ENCODE data around the gene NGRN. TPM values are rescaled to one million over a fixed set of nuclear protein-coding genes. Genes with fewer than 3 reads are reported as not detected.

NGRN gene
- total RNA-seq, 1 donor from 2014 or later: 34.1 TPM

- TF ChIP-seq CTCF (IDR thresholded peaks at IDR 0.05): no peak
- no peak overlapping the region for H3K27ac Mint-ChIP-seq
- ATAC-seq (ENCODE audit: low read depth) (no peak), DNase-seq (no peak)
- peaks cover 17% of the 10 kb centered on the region for H3K4me1 Mint-ChIP-seq
- intact Hi-C loops (cut with micrococcal nuclease): no loop called here
- no peaks in the 10 kb centered on the region for H3K36me3 Mint-ChIP-seq (ENCODE audit: low read depth)
- ChIA-PET POLR2A (no interaction called here), CTCF (interaction anchor here (1.4 to 3.7 kb wide), 6 partner anchors 12 to 431 kb away, joined by 3 to 19 read pairs (median 6); no protein-coding TSS in a partner anchor)
- H3K27me3 Mint-ChIP-seq: no peaks in the 10 kb centered on the region
- H3K9me3 Mint-ChIP-seq: no peaks in the 10 kb centered on the region
- no peak overlapping the region for H3K4me3 Mint-ChIP-seq
Measured at GRCh38 chr15:90305932-90306331, 40.5 kb downstream of the NGRN start.

DNA sequence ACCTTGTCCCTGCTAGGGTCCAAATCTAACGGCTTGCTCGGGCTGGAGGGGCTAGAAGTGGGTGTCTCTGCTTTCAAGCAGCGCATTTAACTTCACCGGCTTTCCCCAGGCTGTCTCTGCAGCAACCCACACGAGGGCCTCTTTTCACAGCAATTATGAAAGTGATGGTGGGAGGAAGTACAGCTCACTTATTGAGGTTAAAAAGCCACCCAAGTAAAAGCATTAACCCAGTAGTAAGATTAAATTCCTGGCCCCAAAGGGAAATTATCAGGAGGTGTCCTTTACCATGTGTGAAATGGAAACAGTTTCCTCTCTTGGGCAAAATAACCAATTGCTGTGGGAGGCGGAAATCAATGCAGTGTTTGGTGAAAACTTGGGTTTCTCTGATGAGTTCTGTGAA, 41.1 kb downstream of the NGRN start:
- peaks cover 14% of the 10 kb centered on the region for H3K4me1 Mint-ChIP-seq
- intact Hi-C loops (cut with micrococcal nuclease): no loop called here
- ChIA-PET POLR2A (interaction anchor here (0.7 kb wide), 1 partner anchor 1665 kb away, joined by 5 read pairs; no protein-coding TSS in a partner anchor), CTCF (interaction anchor here (1.6 to 3.7 kb wide), 4 partner anchors 13 to 176 kb away, joined by 3 to 19 read pairs (median 8); no protein-coding TSS in a partner anchor)
- no peaks in the 10 kb centered on the region for H3K9me3 Mint-ChIP-seq
- peak overlapping the region; percentile 12 for H3K27ac Mint-ChIP-seq
- no peak overlapping the region for H3K4me3 Mint-ChIP-seq
- DNase-seq (no peak), ATAC-seq (ENCODE audit: low read depth) (peak; percentile 72)
- no peaks in the 10 kb centered on the region for H3K27me3 Mint-ChIP-seq
- TF ChIP-seq CTCF (IDR thresholded peaks at IDR 0.05): no peak
- H3K36me3 Mint-ChIP-seq (ENCODE audit: low read depth): no peaks in the 10 kb centered on the region

- ChIA-PET POLR2A (no interaction called here), CTCF (interaction anchor here (1.9 to 3.7 kb wide), 3 partner anchors 12 to 175 kb away, joined by 8 to 19 read pairs (median 9); no protein-coding TSS in a partner anchor)
- TF ChIP-seq CTCF (IDR thresholded peaks at IDR 0.05): no peak
- Mint-ChIP-seq H3K36me3 (ENCODE audit: low read depth) (no peaks in the 10 kb centered on the region), H3K9me3 (no peaks in the 10 kb centered on the region), H3K27me3 (no peaks in the 10 kb centered on the region), H3K4me1 (peaks cover 14% of the 10 kb centered on the region), H3K27ac (no peak overlapping the region), H3K4me3 (no peak overlapping the region)
- no peak for ATAC-seq (ENCODE audit: low read depth)
- intact Hi-C loops (cut with micrococcal nuclease): no loop called here
- no peak for DNase-seq
Measured at GRCh38 chr15:90307661-90308060, 42.2 kb downstream of the NGRN start.

GRCh38 chr15:90309020-90309419, 43.5 kb downstream of the NGRN start:
- H3K4me1 Mint-ChIP-seq: peaks cover 14% of the 10 kb centered on the region
- no peaks in the 10 kb centered on the region for H3K36me3 Mint-ChIP-seq (ENCODE audit: low read depth)
- ChIA-PET POLR2A (no interaction called here), CTCF (interaction anchor here (3.1 kb wide), 1 partner anchor 11 kb away, joined by 13 read pairs; no protein-coding TSS in a partner anchor)
- peaks cover 2% of the 10 kb centered on the region for H3K27me3 Mint-ChIP-seq
- DNase-seq (no peak), ATAC-seq (ENCODE audit: low read depth) (no peak)
- H3K9me3 Mint-ChIP-seq: no peaks in the 10 kb centered on the region
- H3K27ac Mint-ChIP-seq: no peak overlapping the region
- no peak for TF ChIP-seq CTCF (IDR thresholded peaks at IDR 0.05)
- H3K4me3 Mint-ChIP-seq: no peak overlapping the region
- intact Hi-C loops (cut with micrococcal nuclease): no loop called here

DNA sequence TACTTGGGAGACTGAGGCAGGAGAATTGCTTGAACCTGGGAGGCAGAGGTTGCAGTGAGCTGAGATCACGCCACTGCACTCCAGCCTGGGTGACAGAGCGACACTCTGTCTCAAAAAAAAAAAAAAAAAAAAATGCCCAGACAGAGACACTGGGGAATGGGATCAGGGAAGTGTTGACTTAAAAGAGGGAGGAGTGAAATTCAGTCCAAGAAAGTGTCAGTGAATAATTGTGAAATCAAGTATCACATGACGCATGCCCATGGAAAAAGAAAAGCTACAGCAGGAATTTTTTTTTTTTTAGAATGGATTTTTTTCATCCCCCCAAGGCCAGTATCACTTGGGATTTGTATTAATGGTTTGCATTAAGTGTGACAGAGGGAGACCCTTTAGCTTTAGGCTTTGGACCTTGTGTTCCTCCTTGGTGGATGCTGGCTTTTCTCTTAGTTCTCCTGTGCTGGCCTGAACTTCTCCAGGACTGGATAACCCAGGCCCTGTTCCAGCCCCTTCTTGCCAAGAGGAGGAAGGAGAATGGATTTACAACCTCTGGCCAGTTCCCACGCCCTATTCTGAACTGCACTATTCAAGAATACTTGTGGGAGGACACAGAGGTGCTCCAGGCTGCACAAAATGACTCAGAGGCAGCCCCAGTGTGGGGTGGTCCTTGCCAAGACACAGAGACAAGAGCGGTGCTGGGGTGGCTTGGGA, 50.0 kb downstream of the NGRN start:
- H3K9me3 Mint-ChIP-seq: no peaks in the 10 kb centered on the region
- intact Hi-C loops (cut with micrococcal nuclease): no loop called here
- H3K27me3 Mint-ChIP-seq: peaks cover 2% of the 10 kb centered on the region
- TF ChIP-seq CTCF (IDR thresholded peaks at IDR 0.05): no peak
- ATAC-seq (ENCODE audit: low read depth) (no peak), DNase-seq (no peak)
- no peaks in the 10 kb centered on the region for H3K36me3 Mint-ChIP-seq (ENCODE audit: low read depth)
- no peak overlapping the region for H3K4me3 Mint-ChIP-seq
- POLR2A ChIA-PET: interaction anchor here (0.6 to 0.7 kb wide), 2 partner anchors 12 to 517 kb away, joined by 4 to 5 read pairs; no protein-coding TSS in a partner anchor
- H3K4me1 Mint-ChIP-seq: peaks cover 2% of the 10 kb centered on the region
- no peak overlapping the region for H3K27ac Mint-ChIP-seq
- CTCF ChIA-PET: no interaction called here
